BLaER1 (cell line): ENCODE data around the gene PKMYT1.

Experiments used
- H3K27ac ChIP-seq: shearing (Covaris generic); formaldehyde crosslinking; 2 replicates; pipeline ENCODE4 v1.8.1; 2022
- H3K27me3 ChIP-seq: shearing (Covaris generic); formaldehyde crosslinking; 2 replicates; pipeline ENCODE4 v1.8.1; 2022
- H3K36me3 ChIP-seq: shearing (Covaris generic); formaldehyde crosslinking; 2 replicates; pipeline ENCODE4 v1.8.1; 2022
- H3K4me1 ChIP-seq: shearing (Covaris generic); formaldehyde crosslinking; 2 replicates; pipeline ENCODE4 v1.8.1; 2022
- H3K4me2 ChIP-seq: shearing (Covaris generic); formaldehyde crosslinking; 2 replicates; pipeline ENCODE4 v1.8.1; 2022
- H3K4me3 ChIP-seq: shearing (Covaris generic); formaldehyde crosslinking; 2 replicates; pipeline ENCODE4 v1.8.1; 2022
- H3K9ac ChIP-seq: shearing (Covaris generic); formaldehyde crosslinking; 2 replicates; pipeline ENCODE4 v1.8.1; 2022
- H3K9me3 ChIP-seq: shearing (Covaris generic); formaldehyde crosslinking; 2 replicates; pipeline ENCODE4 v1.8.1; 2022
- H4K20me1 ChIP-seq: shearing (Covaris generic); formaldehyde crosslinking; 2 replicates; pipeline ENCODE4 v1.8.1; 2022
- Cebpa-rat ChIP-seq: shearing (Covaris generic); IDR thresholded peaks from 2 replicates; pipeline ENCODE4 v1.8.1; 2022

Gene PKMYT1

DNA sequence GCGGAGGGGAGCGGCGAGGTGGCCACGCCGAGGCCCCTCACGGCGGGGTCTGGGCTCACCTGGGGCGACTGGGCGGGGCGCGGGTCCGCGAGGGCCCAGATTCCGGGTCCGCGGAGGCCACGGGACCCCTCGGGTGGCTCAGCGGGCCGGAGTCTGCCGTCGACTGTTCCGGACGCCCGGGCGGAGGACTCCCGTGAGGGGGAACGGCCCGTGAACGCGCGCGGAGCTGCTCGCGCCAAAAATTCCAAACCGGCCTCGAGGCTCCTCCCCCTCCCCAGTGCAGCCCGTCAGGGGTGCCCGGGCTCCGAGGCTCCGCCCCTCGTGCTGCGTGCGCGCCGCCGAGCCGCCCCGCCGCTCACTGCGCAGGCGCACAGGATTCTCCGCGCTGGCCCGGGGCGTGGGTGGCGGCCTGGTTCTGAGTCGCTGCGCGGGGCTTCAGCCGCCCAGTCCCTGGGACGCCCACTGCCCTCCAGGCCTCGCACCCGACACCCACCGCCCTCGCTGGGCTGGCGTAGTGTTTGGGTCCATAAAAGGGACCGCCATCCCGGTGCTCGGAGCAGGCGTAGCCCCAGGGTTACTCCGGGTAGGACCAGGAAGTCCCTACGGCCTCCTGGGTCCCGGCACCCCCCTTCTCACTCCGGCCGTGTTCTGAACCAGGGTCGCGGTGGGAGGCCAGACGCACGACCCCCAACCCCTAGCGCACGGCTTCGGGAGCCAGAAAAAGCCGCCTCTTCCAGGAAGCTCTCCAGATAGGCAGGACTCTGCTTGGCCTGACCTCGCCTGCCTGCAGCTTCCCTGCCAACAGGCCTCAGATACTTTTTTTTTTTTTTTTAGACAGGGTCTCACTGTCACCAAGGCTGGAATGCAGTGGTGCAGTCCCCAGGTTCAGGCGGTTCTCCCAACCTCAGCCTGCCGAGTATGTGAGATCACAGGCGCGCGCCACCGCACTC lies at the start of gene PKMYT1:
Gene PKMYT1, minus strand, starts transcription at position 220 of the 950 bp plus-strand sequence. CDS start 789 bp downstream, outside the sequence.
- H3K9me3 ChIP-seq = no peaks in the 10 kb centered on the region
- peaks cover 28% of the 10 kb centered on the region for H4K20me1 ChIP-seq
- H3K4me2 ChIP-seq = peak within 1 kb of the TSS; percentile 97
- peaks cover 28% of the 10 kb centered on the region for H3K36me3 ChIP-seq
- H3K4me3 ChIP-seq = peak within 1 kb of the TSS; percentile 89
- peaks cover 82% of the 10 kb centered on the region for H3K4me1 ChIP-seq
- peak within 1 kb of the TSS; percentile 88 for H3K9ac ChIP-seq
- H3K27ac ChIP-seq = peak within 1 kb of the TSS; percentile 93
- no peak for TF ChIP-seq Cebpa-rat
- no peaks in the 10 kb centered on the region for H3K27me3 ChIP-seq

DNA sequence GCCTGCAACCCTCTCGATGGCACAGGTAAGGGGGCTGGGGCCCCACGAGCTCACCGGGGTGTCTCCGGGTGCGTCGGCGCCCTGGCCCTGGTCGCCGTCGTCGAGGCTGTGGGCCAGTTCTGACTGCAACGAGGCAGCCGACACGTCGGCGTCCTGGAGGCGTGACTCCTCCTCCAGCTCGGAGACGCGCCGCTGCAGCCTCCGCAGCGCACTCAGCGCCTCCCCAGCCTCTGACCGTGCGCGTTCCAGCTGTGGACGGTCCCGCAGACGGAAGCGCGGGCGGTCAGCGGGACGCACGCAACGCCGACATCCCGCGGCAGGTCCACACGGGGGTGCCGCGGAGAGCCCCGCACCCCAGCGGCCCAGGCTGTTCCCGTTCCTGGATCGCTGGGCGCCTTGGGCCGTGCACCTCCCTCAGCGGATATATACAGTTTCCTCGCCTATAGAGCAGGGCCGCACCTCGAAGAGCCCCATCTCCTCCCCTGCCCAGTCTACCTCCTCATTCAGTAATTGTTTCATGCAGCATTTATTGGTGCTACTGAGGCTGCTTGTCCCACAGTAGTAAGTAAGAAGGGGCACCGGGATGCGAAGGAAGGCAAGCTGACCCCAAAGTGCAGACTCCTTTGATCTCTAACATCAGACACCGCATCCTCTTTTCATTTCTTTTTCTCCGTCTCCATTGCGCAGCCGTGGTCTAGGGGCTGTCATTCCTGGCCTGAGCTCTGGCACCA lies 49.4 kb upstream of the PKMYT1 start:
- no peak overlapping the region for H3K9ac ChIP-seq
- no peaks in the 10 kb centered on the region for H3K9me3 ChIP-seq
- H3K27ac ChIP-seq = no peak overlapping the region
- H3K4me2 ChIP-seq = peak overlapping the region; percentile 52
- H4K20me1 ChIP-seq = peaks cover 82% of the 10 kb centered on the region
- peaks cover 23% of the 10 kb centered on the region for H3K36me3 ChIP-seq
- H3K27me3 ChIP-seq = peaks cover 65% of the 10 kb centered on the region
- peaks cover 41% of the 10 kb centered on the region for H3K4me1 ChIP-seq
- peak overlapping the region; percentile 47; the same call in 1 of the 2 replicates for H3K4me3 ChIP-seq
- no peak for TF ChIP-seq Cebpa-rat

DNA sequence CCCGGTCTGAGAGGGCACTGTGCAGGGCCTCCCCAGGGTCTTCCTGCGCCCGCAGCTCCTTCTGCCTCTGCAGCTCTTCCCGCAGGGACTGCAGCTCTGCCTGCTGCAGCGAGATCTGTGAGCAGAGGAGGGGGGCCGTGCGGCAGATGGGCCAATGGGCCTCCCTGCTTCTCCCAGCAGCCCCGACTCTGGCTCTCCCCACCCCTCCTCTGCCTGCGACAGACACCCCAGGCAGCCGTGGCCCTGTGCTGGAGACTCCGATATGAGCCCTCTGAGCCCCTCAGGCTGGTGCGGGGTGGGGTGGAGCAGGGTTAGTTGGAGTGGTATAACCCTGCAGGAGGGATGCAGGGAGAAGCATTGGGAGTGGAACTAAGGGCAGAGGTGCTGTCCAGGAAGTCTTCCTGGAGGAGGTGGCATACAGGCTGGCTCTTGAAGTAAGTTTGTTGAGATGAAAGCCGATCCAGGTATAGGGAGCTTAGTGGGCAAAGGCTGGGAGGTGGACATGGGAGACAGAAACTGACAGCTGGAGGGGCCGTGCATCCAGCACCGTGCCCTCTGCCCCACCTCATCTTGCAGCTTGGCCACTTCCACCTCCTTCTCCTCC lies 48.6 kb upstream of the PKMYT1 start:
- H3K4me3 ChIP-seq = 0 out of 2 replicates have a peak overlapping the region, but pooled peaks have one; percentile 25
- H4K20me1 ChIP-seq = peaks cover 80% of the 10 kb centered on the region
- no peak overlapping the region for H3K27ac ChIP-seq
- peaks cover 23% of the 10 kb centered on the region for H3K36me3 ChIP-seq
- peaks cover 56% of the 10 kb centered on the region for H3K27me3 ChIP-seq
- peak overlapping the region; percentile 69 for H3K4me2 ChIP-seq
- TF ChIP-seq Cebpa-rat = no peak
- H3K4me1 ChIP-seq = peaks cover 45% of the 10 kb centered on the region
- H3K9me3 ChIP-seq = no peaks in the 10 kb centered on the region
- no peak overlapping the region for H3K9ac ChIP-seq

DNA sequence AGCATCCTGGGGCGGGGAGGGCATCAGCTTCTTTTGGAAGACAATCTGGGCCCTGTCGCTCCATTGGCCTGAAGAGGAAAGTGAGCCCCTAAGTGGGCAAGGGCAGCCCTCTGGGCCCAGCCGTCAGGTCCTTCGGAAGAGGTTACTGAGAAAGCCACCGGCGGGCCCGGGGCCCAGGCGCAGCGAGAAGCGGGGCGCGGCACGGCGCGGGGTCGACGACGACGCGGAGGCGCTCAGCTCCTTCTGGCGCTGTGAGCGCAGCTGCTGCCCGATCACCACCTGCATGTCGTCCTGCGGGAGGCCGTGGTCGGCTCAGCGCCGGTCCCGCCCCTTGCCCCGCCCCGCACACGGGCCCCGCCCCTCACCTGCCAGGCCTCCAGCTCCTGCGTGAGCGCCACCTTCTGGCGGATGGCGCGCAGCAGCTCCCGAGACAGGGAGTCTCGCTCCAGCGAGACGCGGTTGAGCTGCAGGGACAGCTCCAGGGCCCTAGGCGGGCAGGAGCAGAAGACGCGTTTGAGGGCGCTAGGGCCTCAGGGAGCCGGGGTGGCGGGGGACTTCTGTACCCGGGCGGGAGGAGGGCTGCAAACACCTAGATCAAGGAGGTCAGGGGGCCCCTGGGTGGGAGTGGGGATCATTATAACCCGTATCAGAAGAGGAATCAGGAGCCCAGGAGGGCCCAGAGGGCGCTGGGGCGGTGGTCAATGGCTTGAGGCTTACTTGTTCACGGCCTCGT lies 47.9 kb upstream of the PKMYT1 start:
- Histone ChIP-seq H3K27ac (peak overlapping the region; percentile 12; the same call in 1 of the 2 replicates), H3K36me3 (peaks cover 23% of the 10 kb centered on the region), H3K4me2 (peak overlapping the region; percentile 87), H4K20me1 (peaks cover 81% of the 10 kb centered on the region), H3K27me3 (peaks cover 50% of the 10 kb centered on the region), H3K9ac (no peak overlapping the region), H3K4me1 (peaks cover 51% of the 10 kb centered on the region), H3K4me3 (0 out of 2 replicates have a peak overlapping the region, but pooled peaks have one; percentile 25), H3K9me3 (no peaks in the 10 kb centered on the region)
- TF ChIP-seq Cebpa-rat = no peak

DNA sequence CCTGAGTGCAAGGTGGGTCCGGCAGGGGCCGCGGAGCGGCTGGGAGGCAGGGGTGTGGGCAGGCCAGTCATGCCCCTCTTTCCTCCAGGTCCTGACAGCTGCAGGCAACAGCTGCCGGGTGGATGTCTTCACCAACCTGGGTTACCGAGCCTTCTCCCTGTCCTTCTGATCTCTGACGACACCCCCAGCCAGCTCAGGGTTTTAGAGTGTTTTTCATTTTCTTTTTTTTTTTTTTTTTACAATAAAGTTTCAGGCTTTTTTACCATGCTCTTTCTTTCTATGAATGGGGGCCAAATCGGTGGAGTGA lies 47.2 kb upstream of the PKMYT1 start:
- H3K36me3 ChIP-seq = peaks cover 23% of the 10 kb centered on the region
- no peak overlapping the region for H3K4me3 ChIP-seq
- H3K4me1 ChIP-seq = peaks cover 58% of the 10 kb centered on the region
- peaks cover 85% of the 10 kb centered on the region for H4K20me1 ChIP-seq
- H3K27me3 ChIP-seq = peaks cover 43% of the 10 kb centered on the region
- no peak overlapping the region for H3K27ac ChIP-seq
- H3K9ac ChIP-seq = no peak overlapping the region
- TF ChIP-seq Cebpa-rat = no peak
- no peaks in the 10 kb centered on the region for H3K9me3 ChIP-seq
- peak overlapping the region; percentile 87 for H3K4me2 ChIP-seq

DNA sequence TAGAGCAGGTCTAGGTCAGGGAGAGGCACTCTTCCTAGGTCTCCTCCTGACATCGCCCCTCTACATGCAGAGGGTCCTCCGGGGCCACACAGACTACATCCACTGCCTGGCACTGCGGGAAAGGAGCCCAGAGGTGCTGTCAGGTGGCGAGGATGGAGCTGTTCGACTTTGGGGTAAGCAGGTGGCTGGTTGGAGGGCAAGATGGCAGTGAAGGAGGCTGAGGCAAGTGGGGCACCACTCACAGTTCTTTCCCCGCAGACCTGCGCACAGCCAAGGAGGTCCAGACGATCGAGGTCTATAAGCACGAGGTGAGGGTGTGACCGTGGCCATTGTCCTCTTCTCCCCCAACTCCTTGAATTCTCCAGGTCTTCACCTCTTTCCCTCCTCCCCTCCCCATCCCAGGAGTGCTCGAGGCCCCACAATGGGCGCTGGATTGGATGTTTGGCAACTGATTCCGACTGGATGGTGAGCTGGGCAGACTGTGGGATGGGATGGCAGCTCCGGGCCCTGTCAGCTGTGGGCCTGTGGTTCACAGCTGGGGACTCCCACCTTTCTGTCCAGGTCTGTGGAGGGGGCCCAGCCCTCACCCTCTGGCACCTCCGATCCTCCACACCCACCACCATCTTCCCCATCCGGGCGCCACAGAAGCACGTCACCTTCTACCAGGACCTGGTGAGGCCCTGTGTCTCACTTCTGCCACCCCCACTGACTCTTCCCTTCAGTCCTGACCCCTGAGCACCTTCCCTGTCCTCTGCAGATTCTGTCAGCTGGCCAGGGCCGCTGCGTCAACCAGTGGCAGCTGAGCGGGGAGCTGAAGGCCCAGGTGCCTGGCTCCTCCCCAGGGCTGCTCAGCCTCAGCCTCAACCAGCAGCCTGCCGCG lies 46.6 kb upstream of the PKMYT1 start:
- Histone ChIP-seq H3K9me3 (no peaks in the 10 kb centered on the region), H3K4me3 (no peak overlapping the region), H3K9ac (no peak overlapping the region), H3K4me2 (peak overlapping the region; percentile 87), H3K27me3 (peaks cover 37% of the 10 kb centered on the region), H3K4me1 (peaks cover 64% of the 10 kb centered on the region), H3K36me3 (peaks cover 23% of the 10 kb centered on the region), H4K20me1 (peaks cover 85% of the 10 kb centered on the region), H3K27ac (no peak overlapping the region)
- TF ChIP-seq Cebpa-rat = no peak

DNA sequence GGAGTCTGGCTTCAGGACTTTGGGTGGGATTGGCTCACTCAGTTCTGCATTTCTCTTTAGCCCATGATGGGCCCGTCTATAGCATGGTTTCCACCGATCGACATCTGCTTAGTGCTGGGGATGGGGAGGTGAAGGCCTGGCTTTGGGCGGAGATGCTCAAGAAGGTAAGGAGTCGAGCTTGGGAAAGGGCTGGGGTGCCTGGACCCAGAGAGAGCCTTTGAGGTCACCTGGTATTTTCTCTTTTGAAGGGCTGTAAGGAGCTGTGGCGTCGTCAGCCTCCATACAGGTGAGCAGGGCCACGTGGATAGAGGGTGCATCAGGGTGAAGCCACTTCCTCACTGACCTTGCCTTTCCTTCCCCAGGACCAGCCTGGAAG lies 45.7 kb upstream of the PKMYT1 start:
- Histone ChIP-seq H3K9me3 (no peaks in the 10 kb centered on the region), H3K4me2 (no peak overlapping the region), H3K4me1 (peaks cover 72% of the 10 kb centered on the region), H4K20me1 (peaks cover 87% of the 10 kb centered on the region), H3K27ac (no peak overlapping the region), H3K36me3 (peaks cover 23% of the 10 kb centered on the region), H3K4me3 (no peak overlapping the region), H3K9ac (no peak overlapping the region), H3K27me3 (peaks cover 37% of the 10 kb centered on the region)
- no peak for TF ChIP-seq Cebpa-rat

DNA sequence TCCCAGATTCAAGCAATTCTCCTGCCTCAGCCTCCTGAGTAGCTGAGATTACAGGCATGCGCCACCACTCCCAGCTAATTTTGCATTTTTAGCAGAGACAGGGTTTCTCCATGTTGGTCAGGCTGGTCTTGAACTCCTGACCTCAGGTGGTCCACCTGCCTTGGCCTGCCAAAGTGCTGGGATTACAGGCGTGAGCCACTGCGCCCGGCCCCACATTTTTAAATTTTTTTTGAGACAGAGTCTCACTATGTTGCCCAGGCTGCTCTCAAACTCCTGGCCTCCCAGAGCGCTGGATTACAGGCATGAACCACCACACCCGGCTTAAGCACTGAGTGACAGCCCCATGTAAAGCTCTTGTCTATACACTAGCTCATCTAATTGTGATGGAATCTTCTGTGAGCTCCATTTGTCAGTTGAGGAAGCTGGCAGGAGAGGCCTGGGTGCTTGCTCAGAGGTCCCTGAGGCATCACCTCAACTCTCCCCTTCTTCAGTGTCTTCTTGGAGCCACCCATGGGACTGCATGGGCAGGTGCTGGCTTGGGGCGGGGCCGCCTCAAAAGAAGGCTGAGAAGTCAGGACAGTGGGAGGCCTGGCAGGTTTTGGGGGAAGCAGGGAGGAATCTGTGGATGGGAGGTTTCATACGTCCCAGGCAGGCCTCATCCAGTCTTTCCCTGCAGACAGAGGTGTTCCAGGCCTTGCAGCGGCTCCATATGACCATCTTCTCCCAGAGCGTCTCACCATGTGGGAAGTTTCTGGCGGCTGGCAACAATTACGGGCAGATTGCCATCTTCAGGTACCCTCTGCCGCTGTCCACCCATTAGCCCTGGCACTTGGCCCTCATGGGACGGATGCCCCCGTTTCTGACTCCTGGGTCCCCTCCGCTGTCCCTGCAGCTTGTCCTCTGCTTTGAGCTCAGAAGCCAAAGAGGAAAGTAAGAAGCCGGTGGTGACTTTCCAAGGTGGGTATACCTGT lies 45.1 kb upstream of the PKMYT1 start:
- TF ChIP-seq Cebpa-rat = no peak
- Histone ChIP-seq H4K20me1 (peaks cover 80% of the 10 kb centered on the region), H3K27me3 (peaks cover 37% of the 10 kb centered on the region), H3K4me1 (peaks cover 79% of the 10 kb centered on the region), H3K9ac (no peak overlapping the region), H3K9me3 (no peaks in the 10 kb centered on the region), H3K4me2 (peak overlapping the region; percentile 99), H3K27ac (no peak overlapping the region), H3K4me3 (no peak overlapping the region), H3K36me3 (peaks cover 23% of the 10 kb centered on the region)
